GM12872 (cell line): Measurements from ENCODE around the gene EIF2AK2.

Experiments used
- CTCF ChIP-seq: IDR thresholded peaks from 3 replicates; pipeline ENCODE4 v1.5.1; 2011; ENCODE audit warnings: low read depth, mild to moderate bottlenecking, low read length, moderate library complexity; ENCODE audit not compliant: insufficient read depth

Gene EIF2AK2

DNA sequence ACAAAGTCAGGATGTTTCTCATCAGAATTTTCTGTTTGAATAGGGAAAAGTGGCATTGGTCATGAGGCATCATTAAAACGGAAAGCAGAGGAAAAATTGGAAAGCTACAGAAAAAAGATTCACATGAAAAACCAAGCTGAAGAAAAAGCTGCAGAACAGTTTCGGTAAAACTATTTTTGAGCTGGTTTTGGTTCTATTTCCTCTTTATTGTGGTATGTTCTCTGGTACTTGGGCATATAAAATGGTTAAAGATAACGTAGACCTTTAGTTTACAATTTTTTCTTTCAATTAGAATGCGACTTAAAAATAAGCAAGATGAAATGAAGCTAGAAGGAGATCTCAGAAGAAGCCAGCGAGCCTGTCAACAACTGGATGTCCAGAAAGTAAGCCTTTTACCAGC is 64.9 kb downstream of the EIF2AK2 start:
- no peak for TF ChIP-seq CTCF

GRCh38 chr2:37090019-37090477 is 66.7 kb downstream of the EIF2AK2 start:
- no peak for TF ChIP-seq CTCF

DNA sequence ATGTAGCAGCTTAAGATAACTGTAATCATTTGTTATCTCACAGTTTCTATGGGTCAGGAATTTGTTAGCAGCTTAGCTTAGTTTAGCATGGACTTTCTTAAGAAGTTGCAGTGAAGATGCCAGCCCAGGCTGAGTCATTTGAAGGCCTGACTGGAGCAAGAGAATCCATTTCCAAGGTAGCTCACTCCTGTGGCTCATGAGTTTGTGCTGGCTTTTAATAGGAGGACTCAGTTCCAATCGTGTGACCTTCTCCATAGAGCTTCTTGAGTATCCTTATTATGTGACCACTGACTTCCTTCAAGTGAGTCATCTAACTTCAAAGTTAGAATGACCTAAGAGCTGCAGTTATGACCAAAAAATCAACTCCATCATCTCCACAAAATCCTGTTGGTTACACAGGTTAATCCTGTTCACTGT is 71.0 kb downstream of the EIF2AK2 start:
- TF ChIP-seq CTCF, result no peak

DNA sequence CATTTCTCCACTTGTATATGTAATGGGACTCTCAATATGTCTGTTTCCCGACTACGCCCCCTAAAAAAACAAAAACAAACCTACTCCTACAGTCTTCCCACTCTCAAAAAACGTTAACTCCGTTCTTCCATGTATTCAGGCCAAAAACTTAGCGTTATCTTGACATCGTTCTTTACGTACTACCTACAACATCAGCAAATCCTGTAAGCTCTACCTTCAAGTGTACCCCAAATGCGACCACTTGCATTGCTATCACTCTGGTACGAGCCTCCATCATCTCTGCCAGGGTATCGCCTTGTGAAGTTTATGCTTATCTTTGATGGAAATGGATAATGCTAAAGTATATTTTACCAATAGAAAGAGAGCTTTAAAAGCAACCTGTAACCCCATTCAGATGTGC is 72.0 kb downstream of the EIF2AK2 start:
- TF ChIP-seq CTCF, result no peak

DNA sequence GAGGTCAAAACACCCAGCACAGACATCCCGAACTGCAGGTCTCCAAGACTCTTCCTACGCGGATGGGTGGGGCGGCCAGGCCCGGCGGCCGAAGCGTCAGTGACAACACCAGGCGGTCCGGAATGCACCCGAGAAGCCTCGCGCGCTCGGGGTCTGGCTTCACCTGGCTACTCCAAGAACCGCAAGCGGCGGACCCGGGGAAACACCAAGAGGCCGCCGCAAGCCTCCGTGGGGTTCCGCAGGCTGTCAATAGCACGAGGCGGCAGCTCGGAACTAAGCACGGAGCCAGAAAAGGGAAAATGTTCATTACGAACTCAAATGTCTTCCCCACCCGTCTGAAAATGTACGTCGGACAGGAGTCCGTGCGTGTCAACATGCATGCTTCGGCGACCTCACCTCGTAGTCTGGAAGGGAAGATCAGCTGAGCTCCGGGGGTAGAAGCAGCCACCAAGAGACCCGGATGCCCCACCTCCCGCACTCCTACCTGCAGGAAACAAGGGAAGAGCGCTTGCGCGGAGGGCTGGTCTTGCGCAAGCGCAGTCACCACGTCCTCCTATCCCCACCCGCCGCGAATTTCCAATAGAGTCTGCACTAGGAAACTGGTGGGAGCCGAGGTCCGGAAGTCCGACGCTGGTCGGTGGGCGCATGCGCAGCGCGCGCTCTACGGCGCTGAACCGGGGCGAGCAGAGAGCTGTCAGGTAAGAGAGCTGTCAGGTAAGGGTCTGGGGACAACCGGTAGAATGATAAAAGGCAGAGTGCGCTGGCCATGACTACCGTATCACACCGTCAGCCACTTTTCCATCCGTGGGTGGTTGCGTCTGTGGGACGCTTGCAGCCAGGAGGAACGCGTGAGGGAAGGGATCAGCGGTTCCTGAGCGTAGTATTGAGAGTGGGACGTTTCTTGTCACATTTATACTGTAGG is 72.6 kb downstream of the EIF2AK2 start, which contains the start of the genes GPATCH11 and HEATR5B:
GPATCH11 (plus strand) TSS at position 646 of the 922 bp plus-strand sequence. CDS start 3,864 bp downstream, outside the sequence.
HEATR5B (minus strand) TSS at position 500 of the 922 bp plus-strand sequence. CDS start 958 bp downstream, outside the sequence.
- no peak for TF ChIP-seq CTCF

DNA sequence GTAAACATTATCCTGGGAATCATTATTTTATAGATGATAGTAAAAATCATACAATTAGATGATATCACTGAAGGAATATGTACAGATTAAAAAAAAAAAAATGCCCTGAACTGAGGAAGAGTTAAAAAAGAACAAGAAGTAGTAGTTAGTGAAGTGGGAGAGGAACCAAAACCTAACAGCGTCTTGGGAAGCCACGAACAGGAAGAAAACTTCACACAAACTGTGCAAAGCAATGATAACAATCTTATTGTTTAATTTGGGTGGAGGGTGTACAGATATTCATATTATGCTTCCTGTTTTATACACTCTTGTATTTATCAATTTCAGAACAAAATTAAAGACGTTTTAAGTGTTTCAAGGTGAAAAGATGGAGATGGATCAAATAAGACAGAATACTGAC is 76.1 kb downstream of the EIF2AK2 start:
- TF ChIP-seq CTCF, result no peak

DNA sequence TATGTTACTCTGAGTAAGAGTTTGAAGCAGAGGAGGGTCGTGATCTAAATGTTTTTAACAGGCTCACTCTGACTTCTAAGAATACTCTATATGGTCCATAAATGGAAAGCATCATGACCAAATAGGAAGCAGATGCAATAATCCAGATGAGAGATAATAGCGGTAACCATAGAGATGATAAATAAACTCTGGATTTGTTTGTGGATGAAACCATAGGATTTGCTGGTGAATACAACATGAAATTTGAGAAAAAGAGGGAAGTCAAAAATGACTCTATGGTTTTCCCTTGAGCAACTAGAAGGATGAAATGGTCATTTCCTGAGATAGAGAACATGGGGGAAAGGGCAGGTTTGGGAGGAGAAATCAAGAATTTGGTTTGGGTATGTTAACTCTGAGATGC is 76.5 kb downstream of the EIF2AK2 start:
- TF ChIP-seq CTCF, result no peak
